DMS153 (cell line): ENCODE data around the gene TEX10.
"Not testable (repeated sequence)": the region's sequence is repeated elsewhere in the genome, so short reads cannot be mapped to it uniquely, and the experiment has no call there.

Source experiments
- DNase-seq: peaks from one replicate; lab custom pipeline; 2025; lab: John Stamatoyannopoulos, UW

Gene TEX10

DNA sequence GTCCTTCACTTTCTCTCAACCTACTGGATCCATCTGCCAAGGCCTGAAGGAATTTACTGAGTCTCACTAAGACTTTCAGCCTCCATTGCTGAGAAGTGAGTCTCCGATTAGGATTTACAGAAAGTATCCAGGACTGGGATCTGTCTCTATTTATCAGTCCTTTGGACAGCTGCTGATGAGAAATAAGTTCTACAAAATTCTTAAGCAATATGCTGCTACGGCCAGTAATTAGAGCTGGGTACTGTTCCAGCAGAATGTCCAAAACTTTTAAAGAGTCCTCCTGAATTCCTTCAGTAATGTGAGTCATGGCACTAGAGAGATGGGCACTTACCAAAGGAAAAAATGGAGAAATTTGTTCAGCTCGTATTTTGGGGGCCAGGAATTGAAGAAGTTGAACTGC is 5.9 kb downstream of the TEX10 start:
- DNase-seq = no peak

DNA sequence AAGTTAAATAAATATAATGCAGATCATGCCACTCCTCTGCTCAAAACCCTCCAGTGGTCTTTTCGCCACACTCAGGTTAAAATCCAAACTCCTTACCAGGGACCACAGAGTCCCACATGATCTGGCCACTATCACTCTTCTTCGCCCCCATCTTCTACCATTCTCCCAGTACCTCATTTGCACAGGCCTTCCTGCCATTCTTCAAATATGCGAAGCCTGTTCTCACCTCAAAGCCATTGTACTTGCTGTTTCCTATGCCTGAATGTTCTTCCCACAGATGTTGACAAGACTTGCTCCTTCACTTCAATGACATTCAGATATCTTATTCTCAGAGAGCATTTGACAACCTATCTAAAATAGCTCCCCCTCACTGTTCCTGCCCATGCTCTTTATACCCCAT is 10.9 kb downstream of the TEX10 start:
- no peak for DNase-seq

DNA sequence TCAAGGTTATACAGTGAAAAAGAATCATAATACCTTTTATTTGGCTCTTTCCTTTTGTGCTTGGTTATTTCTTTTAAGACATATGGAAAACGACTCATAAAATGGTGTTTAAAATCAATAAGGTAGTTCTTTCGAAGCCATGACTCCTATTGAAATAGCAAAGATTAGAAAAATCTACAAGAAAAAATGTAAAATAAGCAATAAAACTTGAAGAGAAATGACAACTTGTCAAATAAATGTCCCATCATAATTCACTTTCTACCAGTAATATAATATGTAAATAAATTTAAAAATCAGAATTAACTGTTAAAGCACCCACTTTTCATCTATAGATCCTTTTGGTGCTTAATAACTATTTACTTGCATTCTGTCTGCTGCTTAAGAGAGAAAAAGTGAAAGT is 12.5 kb downstream of the TEX10 start:
- no peak for DNase-seq

DNA sequence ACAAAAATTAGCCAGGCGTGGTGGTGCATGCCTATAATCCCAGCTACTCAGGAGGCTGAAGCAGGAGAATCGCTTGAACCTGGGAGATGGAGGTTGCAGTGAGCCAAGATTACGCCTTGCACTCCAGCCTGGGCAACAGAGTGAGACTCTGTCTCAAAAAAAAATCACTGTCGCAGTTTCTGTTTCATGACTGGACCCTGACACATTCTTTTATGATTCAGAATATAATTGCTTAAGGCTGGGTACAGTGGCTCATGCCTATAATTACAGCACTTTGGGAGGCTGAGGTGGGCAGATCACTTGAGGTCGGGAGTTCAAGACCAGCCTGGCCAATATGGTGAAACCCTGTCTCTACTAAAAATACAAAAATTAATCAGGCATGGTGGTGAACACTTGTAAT is 14.0 kb downstream of the TEX10 start:
- not testable (repeated sequence) for DNase-seq

DNA sequence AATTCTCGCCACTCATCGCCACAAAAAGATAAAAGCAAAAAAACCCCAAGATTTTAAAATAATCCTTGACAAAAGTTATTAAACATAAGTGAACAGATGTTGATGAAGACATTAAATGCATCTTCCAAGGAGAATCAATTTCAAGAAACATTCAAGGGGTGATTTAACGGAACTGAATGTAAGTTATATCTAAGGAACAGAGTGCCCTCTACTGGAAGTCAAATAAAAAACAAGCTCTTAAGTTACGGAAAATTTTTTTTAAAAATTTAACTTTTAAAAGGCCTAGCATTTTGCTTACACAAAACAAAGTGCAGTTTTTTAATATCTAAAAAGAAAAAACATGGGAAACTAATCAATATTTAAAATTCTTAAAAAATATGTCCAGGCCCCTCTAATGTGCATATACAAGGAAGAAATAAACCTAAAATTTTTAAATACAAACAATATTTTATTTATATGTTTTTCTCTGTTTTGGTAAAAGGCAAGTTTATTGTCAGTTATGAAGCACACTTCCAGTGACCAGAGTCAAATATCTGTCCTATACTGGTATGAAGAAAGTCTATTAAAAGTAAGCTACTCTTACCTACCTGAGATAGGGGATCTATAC is 28.0 kb downstream of the TEX10 start:
- no peak for DNase-seq

DNA sequence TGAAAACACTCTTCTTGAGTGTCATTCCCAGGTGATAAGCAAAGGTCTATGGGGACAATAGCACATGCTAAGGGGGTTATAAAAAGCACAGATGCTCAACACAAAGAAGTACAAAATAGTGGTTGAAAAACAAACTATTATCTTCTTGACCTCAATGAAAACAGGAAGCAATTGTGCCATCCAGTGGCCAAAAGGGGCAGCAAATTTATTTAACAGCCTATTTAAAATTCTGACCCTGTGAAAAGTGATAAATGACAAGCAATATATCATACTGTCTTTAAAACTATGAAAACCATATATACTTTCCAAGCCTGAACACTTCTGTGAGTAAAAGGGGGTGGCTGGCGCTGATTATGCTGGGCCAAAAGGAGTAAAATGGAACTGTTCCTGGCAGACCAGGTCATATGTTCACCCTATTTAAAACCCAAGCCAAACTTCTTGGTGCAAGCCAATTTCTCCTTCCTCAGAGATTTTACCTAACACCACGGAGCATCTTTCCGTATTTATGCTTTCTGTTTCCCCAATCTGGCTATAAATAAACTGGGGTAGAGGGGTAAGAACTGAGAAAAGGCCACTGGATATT is 29.7 kb downstream of the TEX10 start:
- no peak for DNase-seq

DNA sequence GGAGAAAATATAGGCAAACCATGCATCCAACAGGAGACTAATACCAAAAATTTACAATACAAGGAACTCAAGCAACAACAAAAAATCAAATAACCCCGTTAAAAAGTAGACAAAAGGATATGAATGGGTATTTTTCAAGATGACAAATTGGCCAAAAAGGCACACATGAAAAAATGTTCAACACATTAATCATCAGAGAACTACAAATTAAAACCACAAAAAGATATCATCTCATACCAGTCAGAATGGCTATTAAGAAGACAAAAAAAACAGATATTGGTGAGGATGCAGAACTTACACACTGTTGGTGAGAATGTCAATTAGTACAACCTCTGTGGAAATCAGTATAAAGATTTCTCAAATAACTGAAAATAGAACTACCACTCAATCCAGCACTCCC is 35.0 kb downstream of the TEX10 start:
- no peak for DNase-seq

DNA sequence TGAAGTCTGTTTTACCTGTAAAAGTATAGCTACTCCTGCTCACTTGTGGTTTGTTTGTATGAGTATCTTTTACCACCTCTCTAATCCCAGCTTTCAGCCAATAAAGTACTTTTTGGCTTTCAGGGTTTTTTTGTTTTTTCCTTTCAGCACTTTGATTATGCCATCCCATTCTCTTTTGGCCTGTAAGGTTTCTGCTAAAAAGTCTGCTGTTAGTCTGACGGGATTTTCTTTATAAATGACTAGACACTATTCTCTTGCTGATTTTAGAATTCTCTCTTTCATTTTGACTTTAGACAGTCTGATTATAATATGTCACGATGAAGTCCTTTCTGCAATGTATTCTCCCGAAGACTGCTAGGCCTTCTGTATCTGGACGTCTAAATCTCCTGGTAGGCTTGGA is 37.2 kb downstream of the TEX10 start:
- no peak for DNase-seq

DNA sequence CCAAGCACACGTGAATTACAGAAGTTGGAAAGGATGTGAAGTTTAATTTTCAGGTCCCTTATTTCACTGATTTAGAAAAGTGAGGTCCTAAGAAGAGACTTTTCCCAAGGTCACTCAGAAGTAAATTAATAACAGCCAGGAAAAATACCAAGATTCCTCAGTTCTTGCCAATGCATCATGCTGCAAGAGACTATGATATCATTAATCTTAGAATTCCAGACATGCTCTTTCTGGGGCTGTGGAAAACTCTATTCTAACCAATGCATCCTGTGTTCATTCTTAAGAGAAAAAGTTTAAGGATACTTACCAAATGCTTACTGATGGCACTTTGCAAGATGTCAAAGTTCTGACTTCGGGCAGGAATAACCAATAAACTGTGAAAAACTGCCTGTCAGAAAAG is 42.8 kb downstream of the TEX10 start:
- DNase-seq = no peak

DNA sequence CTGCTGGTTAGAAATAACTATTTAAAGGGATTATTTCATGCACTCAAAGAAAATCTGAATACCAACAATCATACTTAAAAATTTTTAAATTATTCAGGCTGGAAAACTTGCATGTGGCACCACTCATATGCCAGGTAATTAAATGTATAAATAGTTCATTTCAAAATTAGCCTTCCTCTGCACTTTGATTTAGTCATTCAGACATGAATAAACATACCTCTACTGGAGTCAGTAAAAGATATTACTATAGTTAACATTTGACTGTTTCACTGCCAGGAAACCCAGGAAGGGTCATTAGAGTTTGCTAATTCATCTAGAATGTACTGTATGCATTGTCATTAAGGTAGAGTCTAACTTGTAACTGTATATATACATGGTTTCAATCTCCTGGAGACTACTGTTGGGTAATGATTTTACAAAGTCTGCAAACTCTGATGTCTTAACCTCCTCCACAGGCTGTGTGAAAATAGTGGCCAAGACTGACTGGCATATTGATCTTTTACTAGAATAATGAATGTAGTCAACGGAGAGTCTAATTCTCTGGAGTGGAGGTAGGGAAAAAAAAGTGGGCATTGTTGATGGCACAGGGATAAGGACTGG is 43.7 kb downstream of the TEX10 start:
- DNase-seq = no peak

DNA sequence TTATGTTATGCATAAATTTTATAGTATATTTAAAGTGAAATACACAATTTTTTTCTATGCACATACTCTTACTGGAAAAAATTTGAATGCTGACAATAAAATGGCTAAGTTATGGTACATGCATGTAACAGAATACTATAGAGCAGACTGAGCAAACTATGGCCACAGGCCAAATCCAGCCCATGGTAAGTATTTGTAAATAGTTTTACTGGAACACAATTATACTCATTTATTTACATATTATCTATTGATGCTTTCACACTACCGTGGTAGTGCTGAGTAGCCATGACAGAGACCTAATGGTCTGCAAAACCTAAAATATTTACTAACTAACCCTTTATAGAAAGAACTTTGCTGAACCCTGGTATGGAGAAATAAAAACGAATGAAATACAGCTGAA is 45.7 kb downstream of the TEX10 start:
- DNase-seq = no peak

DNA sequence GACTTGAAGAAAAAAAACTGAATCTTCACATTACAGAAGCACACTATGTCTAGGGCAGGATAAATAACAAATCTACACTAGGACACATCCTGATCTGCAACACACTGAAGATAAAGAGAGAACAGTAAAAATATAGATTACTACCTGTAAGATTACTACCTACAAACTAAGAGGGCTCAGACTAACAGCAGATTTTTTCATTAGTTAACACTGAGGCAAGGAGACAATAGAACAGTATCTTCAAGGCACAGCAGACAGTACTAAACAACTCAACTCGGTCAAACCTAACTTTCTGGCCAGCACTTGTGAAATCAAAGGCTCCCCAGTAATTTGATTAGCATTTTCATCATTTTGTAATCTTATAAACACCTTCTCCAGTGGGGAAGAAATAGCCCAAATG is 46.5 kb downstream of the TEX10 start:
- no peak for DNase-seq

DNA sequence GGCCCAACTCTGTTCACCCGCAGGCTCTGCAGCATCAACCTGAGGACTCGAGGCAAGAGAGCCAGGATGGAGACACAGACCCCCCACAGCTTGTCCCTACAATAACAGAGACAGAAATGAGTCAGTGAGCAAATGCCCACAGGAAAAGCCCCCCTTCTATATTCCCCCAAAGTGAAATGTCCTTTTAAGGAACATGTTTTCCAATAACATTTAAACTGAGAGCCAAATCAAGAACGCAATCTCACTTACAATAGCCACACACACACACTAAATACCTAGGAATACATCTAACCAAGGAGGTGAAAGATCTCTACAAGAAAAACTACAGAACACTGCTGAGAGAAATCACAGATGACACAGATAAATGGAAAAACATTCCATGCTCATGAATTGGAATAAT is 49.0 kb downstream of the TEX10 start:
- DNase-seq = no peak

DNA sequence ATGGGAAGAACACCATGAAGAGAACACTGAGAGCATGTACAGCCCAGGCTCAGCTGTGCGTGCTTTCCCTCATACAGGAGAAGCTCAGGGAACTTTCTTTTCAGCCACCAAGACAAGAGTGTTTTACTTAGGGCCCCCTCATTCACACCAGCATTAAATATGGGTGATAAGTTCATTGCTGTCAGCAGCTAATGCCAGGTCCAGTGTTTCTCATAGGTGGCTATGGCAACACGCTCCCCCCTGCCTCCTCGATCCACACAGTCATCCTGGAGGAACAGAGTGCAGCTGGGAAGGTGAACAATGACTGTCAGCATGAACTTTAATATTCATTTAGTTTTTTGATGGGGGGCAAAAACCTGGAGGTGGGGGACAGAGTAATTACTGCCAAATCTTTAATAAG is 54.4 kb downstream of the TEX10 start:
- no peak for DNase-seq

DNA sequence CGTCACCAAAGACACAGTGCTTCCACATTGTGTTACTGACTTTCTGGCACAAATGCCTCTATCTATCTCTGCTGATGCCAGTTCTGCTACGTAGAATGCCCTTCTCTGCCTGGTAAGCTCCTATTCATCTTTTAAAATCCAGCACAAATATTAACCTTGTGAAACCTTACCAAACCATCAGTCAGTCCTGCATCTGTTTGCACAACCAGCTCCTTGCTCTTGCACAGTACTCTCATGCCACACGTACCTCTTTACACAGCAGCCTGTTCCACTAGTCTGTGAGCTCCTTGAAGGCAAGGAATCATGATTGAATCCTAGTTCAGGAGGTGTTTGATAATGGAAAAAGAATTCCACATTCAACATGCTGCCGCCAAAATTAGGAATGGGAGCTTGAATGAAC is 56.3 kb downstream of the TEX10 start:
- DNase-seq = no peak

DNA sequence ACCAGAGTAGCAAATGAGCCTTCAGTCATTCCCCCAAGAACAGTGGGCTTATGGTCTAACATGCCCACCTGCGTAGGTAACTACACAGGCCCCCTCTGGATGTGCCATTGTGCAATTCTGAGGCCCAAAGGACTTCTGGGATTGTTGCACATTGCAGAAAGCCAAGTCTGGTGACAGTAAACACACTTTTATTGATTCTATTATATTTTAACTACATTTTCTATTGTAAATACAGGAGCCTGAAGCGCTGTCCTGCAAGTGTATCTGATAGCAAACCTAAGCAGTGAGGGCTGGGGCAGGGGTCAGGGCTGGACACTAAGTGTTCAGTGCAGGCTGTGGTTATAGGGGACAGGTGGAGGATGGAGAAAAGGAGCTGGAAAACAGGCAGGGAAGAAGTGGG is 57.5 kb downstream of the TEX10 start:
- DNase-seq = no peak

DNA sequence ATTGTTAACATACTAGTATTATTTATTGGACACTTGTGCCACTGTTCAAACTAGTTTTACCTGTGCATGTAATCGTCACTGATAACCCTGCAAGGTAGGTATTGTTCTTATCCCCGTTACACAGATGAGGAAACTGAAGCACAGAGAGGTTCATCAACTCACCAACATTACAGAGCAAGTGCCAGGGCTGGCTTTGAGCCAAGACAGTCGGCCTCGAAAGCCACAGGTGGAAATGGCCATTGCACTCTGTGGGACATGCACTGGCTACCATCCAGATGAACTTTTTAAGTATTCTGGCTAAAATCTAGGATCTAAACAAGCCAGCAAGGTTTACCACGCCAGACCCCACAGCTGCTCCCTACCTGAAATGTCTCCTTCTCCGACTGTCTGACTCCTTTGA is 57.9 kb downstream of the TEX10 start:
- DNase-seq = no peak

DNA sequence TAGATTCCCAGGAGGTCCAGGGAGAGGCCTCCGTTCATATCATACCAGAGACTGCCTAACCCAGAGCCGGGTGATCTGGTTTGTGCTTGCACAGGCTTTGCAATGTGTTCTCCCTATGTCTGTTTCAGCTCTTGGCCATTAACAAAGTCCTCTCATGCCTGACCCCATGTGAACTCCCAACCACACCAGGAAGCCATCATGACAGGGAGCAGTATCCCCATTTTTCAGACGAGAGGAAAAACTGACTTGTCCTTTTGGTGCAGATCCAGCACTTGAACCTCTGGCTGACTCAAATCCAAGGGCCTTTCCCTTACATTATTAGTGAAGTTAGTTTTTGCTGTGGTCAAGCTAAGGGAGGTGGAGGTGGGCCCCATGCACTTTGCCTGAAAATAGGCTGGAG is 58.4 kb downstream of the TEX10 start:
- no peak for DNase-seq

DNA sequence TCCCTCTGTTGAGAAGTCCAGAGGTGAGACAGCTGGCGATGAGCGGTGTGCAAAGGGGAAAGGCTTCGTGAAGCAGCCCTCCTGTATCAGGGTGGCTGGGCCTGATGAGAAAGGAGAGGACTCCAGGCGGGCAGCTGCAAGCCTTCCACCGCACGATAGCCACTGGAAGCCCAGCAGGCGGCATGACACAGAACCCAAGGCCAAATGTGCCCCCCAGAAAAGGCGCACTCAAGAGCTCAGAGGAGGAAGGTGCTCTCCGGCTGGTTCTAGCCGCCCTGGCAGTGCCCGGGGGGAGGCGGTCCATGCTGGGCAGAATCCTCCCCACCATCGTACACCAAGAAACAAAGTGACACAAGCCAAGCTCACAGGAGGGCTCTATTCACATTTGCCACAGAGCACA is 60.3 kb downstream of the TEX10 start:
- no peak for DNase-seq

DNA sequence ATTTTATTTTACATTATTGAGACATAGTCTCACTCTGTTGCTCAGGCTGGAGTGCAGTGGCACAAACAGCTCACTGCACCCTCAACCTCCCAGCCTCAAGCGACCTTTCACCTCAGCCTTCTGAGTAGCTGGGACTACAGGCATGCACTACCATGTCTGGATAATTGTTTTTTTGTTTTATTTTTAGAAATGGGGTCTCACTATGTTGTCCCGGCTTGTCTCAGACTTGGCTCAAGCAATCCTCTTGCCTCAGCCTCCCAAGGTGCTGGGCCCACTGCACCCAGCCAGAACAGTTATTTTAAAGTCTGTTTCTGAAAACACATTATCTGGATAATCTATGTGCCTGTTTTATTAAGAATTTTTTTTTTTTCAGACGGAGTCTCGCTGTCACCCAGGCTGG is 62.0 kb downstream of the TEX10 start:
- DNase-seq = no peak

DNA sequence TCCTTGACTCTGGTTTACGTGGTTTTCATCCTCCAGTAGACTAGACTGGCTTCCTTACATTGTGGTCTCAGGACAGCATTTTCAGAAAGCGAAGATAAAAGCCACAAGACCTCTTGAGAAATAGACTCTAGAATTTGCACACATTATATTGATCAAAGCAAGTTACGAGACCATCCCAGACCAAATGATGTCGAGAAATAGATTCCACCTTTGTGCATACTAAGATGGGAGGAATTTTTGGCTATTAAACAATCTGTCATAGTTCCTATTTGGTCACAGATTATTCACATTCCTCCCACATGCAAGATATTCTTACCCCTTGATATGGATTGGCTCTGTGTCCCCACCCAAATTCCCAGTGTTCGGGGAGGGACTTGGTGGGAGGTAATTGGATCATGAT is 65.6 kb downstream of the TEX10 start:
- no peak for DNase-seq

DNA sequence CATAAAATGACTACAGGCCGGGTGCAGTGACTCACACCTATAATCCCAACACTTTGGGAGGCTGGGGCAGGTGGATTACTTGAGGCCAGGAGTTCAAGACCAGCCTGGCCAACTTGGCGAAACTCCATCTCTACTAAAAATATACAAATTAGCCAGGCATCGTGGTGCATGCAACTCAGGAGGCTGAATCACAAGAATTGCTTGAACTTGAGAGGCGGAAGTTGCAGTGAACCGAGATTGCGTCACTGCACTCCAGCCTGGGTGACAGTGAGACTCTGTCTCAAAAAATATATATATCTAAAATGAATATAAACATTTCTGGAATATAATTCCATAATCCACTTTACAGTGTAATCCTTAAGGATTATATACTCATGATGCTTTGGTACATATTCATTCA is 66.5 kb downstream of the TEX10 start:
- no peak for DNase-seq

DNA sequence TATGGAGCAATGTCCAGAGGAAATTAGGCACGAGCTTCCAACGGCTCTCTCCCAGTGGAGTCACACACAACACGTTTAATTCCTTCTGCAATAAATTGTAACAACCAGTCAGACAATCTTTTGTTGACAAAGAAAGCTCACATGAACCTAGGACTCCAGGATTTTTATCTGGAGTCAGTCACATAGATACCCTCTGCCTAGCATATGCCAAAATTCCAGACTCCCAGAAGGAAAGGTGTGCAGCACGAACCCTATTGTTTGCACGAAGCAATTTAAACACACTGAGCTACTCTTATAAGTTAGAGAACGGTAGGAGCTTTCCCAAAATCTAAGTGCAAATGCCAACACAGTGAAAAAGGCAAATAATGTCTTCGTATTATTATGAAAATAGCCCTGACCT is 67.1 kb downstream of the TEX10 start:
- no peak for DNase-seq

DNA sequence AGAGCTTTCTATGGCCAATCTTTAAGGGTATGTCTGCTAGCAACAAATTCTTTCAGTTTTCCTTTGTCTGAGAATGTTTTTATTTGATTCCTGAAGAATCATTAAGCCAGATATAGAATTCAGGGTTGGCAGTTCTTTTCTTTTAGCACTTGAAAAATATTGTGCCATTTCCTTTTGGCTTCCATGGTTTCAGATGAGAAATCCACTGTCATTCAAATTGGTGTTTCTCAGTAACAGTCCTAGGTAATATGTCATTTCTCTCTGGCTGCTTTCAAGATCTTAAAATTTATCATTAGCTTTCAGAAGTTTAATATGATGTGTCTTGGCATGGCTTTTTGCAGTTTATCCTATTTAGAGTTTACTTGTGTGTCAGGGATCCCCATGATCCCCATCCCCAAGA is 67.7 kb downstream of the TEX10 start:
- DNase-seq = no peak
